Measurements from ENCODE around the gene AGBL1.
"Not testable (repeated sequence)": the region's sequence is repeated elsewhere in the genome, so short reads cannot be mapped to it uniquely, and the experiment has no call there.

Gene AGBL1

GRCh38 chr15:87032295-87032694, 952.6 kb downstream of the AGBL1 start:
- no peak for DNase-seq

- DNase-seq: no peak
Measured at GRCh38 chr15:87033056-87033455, 953.4 kb downstream of the AGBL1 start.

GRCh38 chr15:87034886-87035285, 955.2 kb downstream of the AGBL1 start:
- no peak for DNase-seq

DNA sequence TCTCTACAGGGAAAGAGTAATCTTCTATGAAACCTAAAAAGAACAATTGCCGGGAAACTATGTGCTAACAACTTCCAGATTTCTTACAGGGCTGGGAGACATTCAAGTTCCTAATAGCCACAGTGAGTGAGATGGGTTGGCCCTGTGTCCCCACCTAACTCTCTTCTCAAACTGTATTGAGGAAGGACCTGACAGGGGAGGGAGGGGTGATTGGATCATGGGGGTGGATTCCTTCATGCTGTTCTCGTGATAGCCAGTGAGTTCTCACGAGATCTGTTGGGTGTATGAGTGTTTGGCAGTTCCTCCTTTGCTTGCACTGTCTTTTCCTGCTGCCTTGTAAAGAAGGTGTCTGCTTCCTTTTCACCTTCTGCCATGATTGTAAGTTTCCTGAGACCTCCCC, 958.7 kb downstream of the AGBL1 start:
- no peak for DNase-seq

DNA sequence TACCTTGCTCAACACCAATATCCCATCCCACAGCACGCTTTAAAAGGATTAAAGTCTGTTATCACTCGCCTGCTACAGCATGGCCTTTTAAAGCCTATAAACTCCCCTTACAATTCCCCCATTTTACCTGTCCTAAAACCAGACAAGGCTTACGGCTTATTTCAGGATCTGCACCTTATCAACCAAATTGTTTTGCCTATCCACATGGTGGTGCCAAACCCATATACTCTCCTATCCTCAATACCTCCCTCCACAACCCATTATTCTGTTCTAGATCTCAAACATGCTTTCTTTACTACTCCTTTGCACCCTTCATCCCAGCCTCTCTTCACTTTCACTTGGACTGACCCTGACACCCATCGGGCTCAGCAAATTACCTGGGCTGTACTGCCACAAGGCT, 962.9 kb downstream of the AGBL1 start:
- not testable (repeated sequence) for DNase-seq

- DNase-seq: no peak
Measured at GRCh38 chr15:87045746-87046145, 966.1 kb downstream of the AGBL1 start.

GRCh38 chr15:87047203-87047965, 967.7 kb downstream of the AGBL1 start:
- DNase-seq: no peak

Measured in NCI-H187 treated with DMSO at 0.1 percent for 48 hours (cell line).